ENCODE measurements around the gene ACTN1.

ACTN1 gene

DNA sequence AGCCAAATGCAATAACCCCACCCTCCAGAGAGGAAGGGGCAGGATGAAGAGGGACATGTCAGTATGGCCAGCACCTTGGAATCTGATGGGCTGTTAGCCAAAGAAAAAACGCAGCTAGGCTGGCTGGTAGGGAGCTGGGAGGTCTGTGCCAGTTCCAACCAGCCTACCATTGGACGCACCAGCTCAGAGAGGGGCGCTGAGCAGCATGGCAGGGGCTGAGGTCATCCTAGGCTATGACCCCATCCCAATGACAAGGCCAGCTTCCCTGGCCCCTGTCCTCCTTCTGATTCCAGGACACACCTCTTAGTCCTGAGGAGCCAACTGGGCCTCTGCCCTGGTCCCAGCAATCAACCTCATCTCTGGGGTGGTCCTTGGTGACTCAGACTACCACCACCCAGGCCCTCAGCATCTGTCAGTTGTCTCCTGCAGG lies 12.2 kb downstream of the ACTN1 start:
- TF ChIP-seq EZH2phosphoT487 (IDR thresholded peaks at IDR 0.05; ENCODE audit: low read depth): no peak
- TF ChIP-seq, protein P1, sequence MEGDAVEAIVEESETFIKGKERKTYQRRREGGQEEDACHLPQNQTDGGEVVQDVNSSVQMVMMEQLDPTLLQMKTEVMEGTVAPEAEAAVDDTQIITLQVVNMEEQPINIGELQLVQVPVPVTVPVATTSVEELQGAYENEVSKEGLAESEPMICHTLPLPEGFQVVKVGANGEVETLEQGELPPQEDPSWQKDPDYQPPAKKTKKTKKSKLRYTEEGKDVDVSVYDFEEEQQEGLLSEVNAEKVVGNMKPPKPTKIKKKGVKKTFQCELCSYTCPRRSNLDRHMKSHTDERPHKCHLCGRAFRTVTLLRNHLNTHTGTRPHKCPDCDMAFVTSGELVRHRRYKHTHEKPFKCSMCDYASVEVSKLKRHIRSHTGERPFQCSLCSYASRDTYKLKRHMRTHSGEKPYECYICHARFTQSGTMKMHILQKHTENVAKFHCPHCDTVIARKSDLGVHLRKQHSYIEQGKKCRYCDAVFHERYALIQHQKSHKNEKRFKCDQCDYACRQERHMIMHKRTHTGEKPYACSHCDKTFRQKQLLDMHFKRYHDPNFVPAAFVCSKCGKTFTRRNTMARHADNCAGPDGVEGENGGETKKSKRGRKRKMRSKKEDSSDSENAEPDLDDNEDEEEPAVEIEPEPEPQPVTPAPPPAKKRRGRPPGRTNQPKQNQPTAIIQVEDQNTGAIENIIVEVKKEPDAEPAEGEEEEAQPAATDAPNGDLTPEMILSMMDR (IDR thresholded peaks at IDR 0.05; ENCODE audit: low read depth, low read length): no peak
- Histone ChIP-seq H3K27ac (ENCODE audit: low read length) (no peak overlapping the region), H3K4me3 (ENCODE audit: low read length) (no peak overlapping the region), H2AFZ (ENCODE audit: low read depth, low read length) (no peak overlapping the region), H3K4me2 (ENCODE audit: low read length) (no peak overlapping the region), H3K36me3 (replicated peaks; ENCODE audit: low read depth, low read length) (no peaks in the 10 kb centered on the region), H3K27me3 (ENCODE audit: low read depth, low read length) (peaks cover 27% of the 10 kb centered on the region), H3K79me2 (ENCODE audit: low read length) (no peaks in the 10 kb centered on the region), H3K9ac (ENCODE audit: low read length) (no peak overlapping the region), H3K4me1 (ENCODE audit: low read length) (no peaks in the 10 kb centered on the region), H4K20me1 (ENCODE audit: insufficient read depth, low read length) (no peaks in the 10 kb centered on the region), H3K9me3 (ENCODE audit: insufficient read depth, low read length) (no peaks in the 10 kb centered on the region)

DNA sequence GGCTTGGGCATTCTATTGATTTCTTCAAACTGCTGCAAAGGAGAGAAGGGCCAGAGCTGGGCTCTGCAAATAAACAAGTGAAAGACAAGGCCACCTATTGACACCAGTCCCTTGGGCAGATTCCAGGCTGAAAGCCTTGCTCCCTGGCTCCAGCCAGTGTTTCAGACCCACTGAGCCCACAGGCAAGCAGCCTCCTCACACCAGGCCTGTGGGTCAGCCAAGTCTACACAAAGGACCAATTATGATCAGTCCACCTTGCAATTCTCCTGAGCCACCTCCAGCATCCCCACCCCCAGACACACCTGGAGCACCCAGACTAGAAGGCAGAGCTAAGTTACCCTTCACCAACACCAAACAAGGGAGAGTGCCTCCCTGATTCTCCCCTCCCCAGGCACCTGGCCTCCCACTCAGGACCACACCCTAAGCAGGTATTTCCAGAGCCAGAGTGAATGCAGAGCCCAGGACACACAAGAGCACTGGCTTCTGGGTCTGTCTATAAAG lies 13.8 kb downstream of the ACTN1 start:
- H3K27ac ChIP-seq (ENCODE audit: low read length): no peak overlapping the region
- no peak overlapping the region for H2AFZ ChIP-seq (ENCODE audit: low read depth, low read length)
- H3K27me3 ChIP-seq (ENCODE audit: low read depth, low read length): peaks cover 27% of the 10 kb centered on the region
- TF ChIP-seq EZH2phosphoT487 (IDR thresholded peaks at IDR 0.05; ENCODE audit: low read depth): no peak
- TF ChIP-seq, protein P1 (IDR thresholded peaks at IDR 0.05; ENCODE audit: low read depth, low read length): no peak
- no peaks in the 10 kb centered on the region for H3K36me3 ChIP-seq (replicated peaks; ENCODE audit: low read depth, low read length)
- no peaks in the 10 kb centered on the region for H3K9me3 ChIP-seq (ENCODE audit: insufficient read depth, low read length)
- H3K4me3 ChIP-seq (ENCODE audit: low read length): no peak overlapping the region
- no peaks in the 10 kb centered on the region for H3K4me1 ChIP-seq (ENCODE audit: low read length)
- no peaks in the 10 kb centered on the region for H4K20me1 ChIP-seq (ENCODE audit: insufficient read depth, low read length)
- no peak overlapping the region for H3K9ac ChIP-seq (ENCODE audit: low read length)
- no peaks in the 10 kb centered on the region for H3K79me2 ChIP-seq (ENCODE audit: low read length)
- no peak overlapping the region for H3K4me2 ChIP-seq (ENCODE audit: low read length)

DNA sequence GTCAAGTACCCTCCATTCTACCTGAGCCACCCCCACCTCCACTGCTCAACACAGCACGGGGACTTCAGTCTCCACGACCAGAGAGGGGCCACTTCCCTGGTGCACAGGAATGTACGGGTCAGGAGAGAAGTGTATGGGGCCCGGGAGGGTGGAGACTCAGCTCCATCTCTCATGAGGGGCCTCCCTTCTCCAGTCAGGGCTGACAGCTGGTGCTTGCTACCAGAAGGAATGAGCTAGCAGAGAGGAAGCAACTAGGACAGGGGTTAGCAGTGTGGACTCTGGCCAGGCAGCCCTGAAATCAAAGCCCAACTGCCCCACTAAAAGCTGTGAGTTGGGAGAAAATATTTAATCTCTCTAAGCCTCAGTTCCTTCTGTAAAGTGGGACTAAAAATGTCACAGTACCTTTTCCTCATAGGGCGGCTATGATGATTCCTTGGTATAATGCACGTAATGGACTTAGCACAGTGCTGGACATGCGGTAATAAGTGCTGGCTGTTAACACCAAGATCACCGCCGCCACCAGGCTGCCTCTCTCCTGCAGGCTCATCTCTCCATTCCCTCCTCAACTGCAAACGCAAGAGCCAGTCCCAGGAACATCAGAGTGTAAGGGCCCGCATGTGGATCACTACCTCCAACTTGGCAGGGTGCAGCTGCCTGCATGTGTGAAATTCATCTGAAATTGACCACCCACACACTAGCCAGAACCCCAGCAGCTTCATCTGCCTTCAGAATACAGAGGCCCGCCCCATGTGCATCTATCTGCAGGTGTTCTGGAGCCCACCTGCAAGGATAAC lies 14.6 kb downstream of the ACTN1 start:
- H3K4me2 ChIP-seq (ENCODE audit: low read length): no peak overlapping the region
- H3K36me3 ChIP-seq (replicated peaks; ENCODE audit: low read depth, low read length): no peaks in the 10 kb centered on the region
- no peak overlapping the region for H2AFZ ChIP-seq (ENCODE audit: low read depth, low read length)
- H3K4me3 ChIP-seq (ENCODE audit: low read length): no peak overlapping the region
- H3K4me1 ChIP-seq (ENCODE audit: low read length): peaks cover 6% of the 10 kb centered on the region
- H3K9me3 ChIP-seq (ENCODE audit: insufficient read depth, low read length): no peaks in the 10 kb centered on the region
- H3K79me2 ChIP-seq (ENCODE audit: low read length): no peaks in the 10 kb centered on the region
- H3K27me3 ChIP-seq (ENCODE audit: low read depth, low read length): peaks cover 34% of the 10 kb centered on the region
- TF ChIP-seq, protein P1 (IDR thresholded peaks at IDR 0.05; ENCODE audit: low read depth, low read length): no peak
- TF ChIP-seq EZH2phosphoT487 (IDR thresholded peaks at IDR 0.05; ENCODE audit: low read depth): no peak
- H3K27ac ChIP-seq (ENCODE audit: low read length): no peak overlapping the region
- H3K9ac ChIP-seq (ENCODE audit: low read length): no peak overlapping the region
- H4K20me1 ChIP-seq (ENCODE audit: insufficient read depth, low read length): no peaks in the 10 kb centered on the region

DNA sequence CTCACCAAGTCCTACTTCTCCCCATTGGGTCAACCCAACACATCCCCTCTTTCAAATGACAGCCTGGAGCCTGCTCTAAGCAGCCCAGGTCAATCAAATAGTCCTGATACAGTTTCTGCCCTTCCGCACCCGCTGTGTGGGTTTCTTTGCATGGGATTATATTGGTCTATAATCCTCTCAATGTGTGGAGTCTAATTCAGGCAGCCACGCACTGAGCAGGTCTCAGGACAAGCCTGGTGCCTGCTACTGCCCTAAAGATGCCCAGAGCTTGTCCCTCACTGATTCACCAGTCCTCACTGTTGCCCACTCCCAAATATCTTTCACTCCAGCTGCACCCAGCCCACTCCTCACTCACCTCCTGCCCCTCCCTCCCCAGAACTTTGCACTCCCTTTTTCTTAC lies 16.4 kb downstream of the ACTN1 start:
- Histone ChIP-seq H3K4me1 (ENCODE audit: low read length) (peaks cover 14% of the 10 kb centered on the region), H3K27me3 (ENCODE audit: low read depth, low read length) (peaks cover 45% of the 10 kb centered on the region), H4K20me1 (ENCODE audit: insufficient read depth, low read length) (no peaks in the 10 kb centered on the region), H3K4me2 (ENCODE audit: low read length) (no peak overlapping the region), H2AFZ (ENCODE audit: low read depth, low read length) (no peak overlapping the region), H3K79me2 (ENCODE audit: low read length) (no peaks in the 10 kb centered on the region), H3K36me3 (replicated peaks; ENCODE audit: low read depth, low read length) (no peaks in the 10 kb centered on the region), H3K9me3 (ENCODE audit: insufficient read depth, low read length) (no peaks in the 10 kb centered on the region), H3K4me3 (ENCODE audit: low read length) (no peak overlapping the region), H3K27ac (ENCODE audit: low read length) (no peak overlapping the region), H3K9ac (ENCODE audit: low read length) (no peak overlapping the region)
- TF ChIP-seq, protein P1 (IDR thresholded peaks at IDR 0.05; ENCODE audit: low read depth, low read length): no peak
- no peak for TF ChIP-seq EZH2phosphoT487 (IDR thresholded peaks at IDR 0.05; ENCODE audit: low read depth)
